CD4-positive, alpha-beta T cell (primary cell): ENCODE data around the gene PPP2R2B. TPM values are rescaled to one million over a fixed set of nuclear protein-coding genes. Genes with fewer than 3 reads are reported as not detected.

ENCODE experiments used
- ATAC-seq: fragments of 200-7000 bp; cut with Tn5 transposase; one replicate; pipeline ENCODE4 v1.10.0; 2022; ENCODE audit warnings: mild to moderate bottlenecking; ENCODE audit not compliant: poor library complexity
- CTCF ChIA-PET: fragments of 350-600 bp; sonication (Branson Sonifier 250); formaldehyde crosslinking; loops from one replicate; lab custom pipeline; 2021; ENCODE audit warnings: antibody characterized with exemption, inconsistent platforms; lab: Charles Lee
- POLR2A ChIA-PET: fragments of 350-600 bp; sonication (Branson Sonifier 250); formaldehyde crosslinking; loops from one replicate; lab custom pipeline; 2021; ENCODE audit warnings: antibody characterized with exemption, inconsistent platforms; lab: Charles Lee
- DNase-seq, 14 experiments: peaks; one replicate each; pipeline ENCODE4 v3.0.0-alpha.2; 2013 to 2020; ENCODE audit warnings: mixed read lengths in 2 of 14
- H3K27ac ChIP-seq, 2 donors: one replicate each; pipeline versions ENCODE4 v1.5.1 to v1.7.0; 2013; ENCODE audit warnings: low read length in 2 of 2, low read depth in 1 of 2, mild to moderate bottlenecking in 1 of 2
- H3K27me3 ChIP-seq, 2 experiments: 1 replicate in 1 of 2; 2 replicates in 1 of 2; pipeline versions ENCODE4 v1.6.1 to v1.7.0; 2013; ENCODE audit warnings: low read length in 2 of 2, control low read depth in 1 of 2, mild to moderate bottlenecking in 1 of 2, moderate library complexity in 1 of 2; ENCODE audit not compliant: insufficient read depth in 2 of 2, control insufficient read depth in 1 of 2
- H3K36me3 ChIP-seq: one replicate; pipeline ENCODE4 v1.6.1; 2013; ENCODE audit warnings: low read length, control low read depth; ENCODE audit not compliant: insufficient read depth
- H3K4me1 ChIP-seq: one replicate; pipeline ENCODE4 v1.6.1; 2013; ENCODE audit warnings: low read length, control low read depth; ENCODE audit not compliant: insufficient read depth
- H3K4me3 ChIP-seq: one replicate; pipeline ENCODE4 v1.5.1; 2013; ENCODE audit warnings: mild to moderate bottlenecking, low read length, moderate library complexity
- H3K9me3 ChIP-seq, 2 experiments: 1 replicate in 1 of 2; 2 replicates in 1 of 2; pipeline versions ENCODE4 v1.6.1 to v1.7.0; 2013; ENCODE audit warnings: low read length in 2 of 2, mild to moderate bottlenecking in 2 of 2, control low read depth in 1 of 2, moderate library complexity in 1 of 2; ENCODE audit not compliant: control insufficient read depth in 1 of 2, insufficient read depth in 1 of 2
- H3K27ac Mint-ChIP-seq: one replicate; pipeline ENCODE4 v1.8.0; 2020; ENCODE audit warnings: mixed read lengths
- H3K27me3 Mint-ChIP-seq: one replicate; pipeline ENCODE4 v1.8.0; 2021; ENCODE audit warnings: mixed read lengths
- H3K36me3 Mint-ChIP-seq: one replicate; pipeline ENCODE4 v1.8.0; 2021; ENCODE audit warnings: low read depth, mixed read lengths
- H3K4me1 Mint-ChIP-seq: one replicate; pipeline ENCODE4 v1.8.0; 2021; ENCODE audit warnings: low read depth, mixed read lengths
- H3K4me3 Mint-ChIP-seq: one replicate; pipeline ENCODE4 v1.8.0; 2020; ENCODE audit warnings: mild to moderate bottlenecking, mixed read lengths
- H3K9me3 Mint-ChIP-seq: one replicate; pipeline ENCODE4 v1.8.0; 2020; ENCODE audit warnings: mixed read lengths
- intact Hi-C, 2 experiments: fragments of 100-400 bp; cut with DNase I in 1 of 2; cut with micrococcal nuclease in 1 of 2; formaldehyde crosslinking; loops; one replicate each; pipeline versions ENCODE4 v1.15.1 to v1.9.0; 2023 to 2025; cut with DNase I, micrococcal nuclease
- total RNA-seq, 174 experiments: library from RNA in 2 of 174; stranded (reverse) in 2 of 174; gene quantifications; one replicate each; pipeline ENCODE4 v1.2.3 and lab custom pipeline; 2021 to 2026
- TF ChIP-seq, protein P1 (sequence below): fragments of 200-600 bp; IDR thresholded peaks from one replicate; pipeline ENCODE4 v1.8.0; 2022; ENCODE audit warnings: antibody characterized with exemption, mild to moderate bottlenecking

PPP2R2B gene
- total RNA-seq, 2 experiments from 2014 or later, result 4.1 to 4.2 TPM

GRCh38 chr5:146599261-146599660 lies 279.3 kb downstream of the PPP2R2B start:
- ATAC-seq, result no peak

DNA sequence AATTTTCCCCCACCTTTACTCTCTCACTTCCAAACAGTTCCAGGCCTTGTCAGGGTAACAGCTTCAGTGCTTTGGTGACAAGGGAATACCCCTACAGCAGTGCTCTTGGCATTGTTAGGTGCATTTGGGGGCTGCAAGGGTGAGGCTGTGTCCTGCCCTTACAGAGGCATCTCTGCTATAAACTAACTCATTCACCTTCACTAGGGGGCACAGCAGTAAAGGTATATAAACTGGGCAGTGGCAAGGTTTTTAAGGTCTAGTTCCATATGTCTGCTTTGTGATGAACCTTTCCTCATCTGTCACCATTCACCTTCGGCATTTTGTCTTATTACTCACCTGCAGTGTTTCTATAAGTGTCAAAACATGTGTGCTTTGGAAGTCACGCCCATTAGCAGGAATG lies 283.5 kb downstream of the PPP2R2B start:
- TF ChIP-seq, protein P1, sequence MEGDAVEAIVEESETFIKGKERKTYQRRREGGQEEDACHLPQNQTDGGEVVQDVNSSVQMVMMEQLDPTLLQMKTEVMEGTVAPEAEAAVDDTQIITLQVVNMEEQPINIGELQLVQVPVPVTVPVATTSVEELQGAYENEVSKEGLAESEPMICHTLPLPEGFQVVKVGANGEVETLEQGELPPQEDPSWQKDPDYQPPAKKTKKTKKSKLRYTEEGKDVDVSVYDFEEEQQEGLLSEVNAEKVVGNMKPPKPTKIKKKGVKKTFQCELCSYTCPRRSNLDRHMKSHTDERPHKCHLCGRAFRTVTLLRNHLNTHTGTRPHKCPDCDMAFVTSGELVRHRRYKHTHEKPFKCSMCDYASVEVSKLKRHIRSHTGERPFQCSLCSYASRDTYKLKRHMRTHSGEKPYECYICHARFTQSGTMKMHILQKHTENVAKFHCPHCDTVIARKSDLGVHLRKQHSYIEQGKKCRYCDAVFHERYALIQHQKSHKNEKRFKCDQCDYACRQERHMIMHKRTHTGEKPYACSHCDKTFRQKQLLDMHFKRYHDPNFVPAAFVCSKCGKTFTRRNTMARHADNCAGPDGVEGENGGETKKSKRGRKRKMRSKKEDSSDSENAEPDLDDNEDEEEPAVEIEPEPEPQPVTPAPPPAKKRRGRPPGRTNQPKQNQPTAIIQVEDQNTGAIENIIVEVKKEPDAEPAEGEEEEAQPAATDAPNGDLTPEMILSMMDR, result no peak
- Mint-ChIP-seq H3K9me3 (no peaks in the 10 kb centered on the region), H3K27ac (no peak overlapping the region), H3K4me3 (no peak overlapping the region), H3K27me3 (no peaks in the 10 kb centered on the region), H3K36me3 (no peaks in the 10 kb centered on the region), H3K4me1 (no peaks in the 10 kb centered on the region)
- DNase-seq, result no peak
- Histone ChIP-seq H3K9me3 (no peaks in the 10 kb centered on the region), H3K27me3 (no peaks in the 10 kb centered on the region), H3K36me3 (peaks cover 6% of the 10 kb centered on the region), H3K4me1 (no peaks in the 10 kb centered on the region), H3K4me3 (no peak overlapping the region), H3K27ac (no peak overlapping the region)
- ATAC-seq, result no peak
- CTCF ChIA-PET, result no interaction called here
- POLR2A ChIA-PET, result no interaction called here
- intact Hi-C loops, result no loop called here

More at GRCh38 chr5:146599261-146599660, 279.3 kb downstream of the PPP2R2B start:
- peaks cover 6% of the 10 kb centered on the region for H3K36me3 ChIP-seq
- CTCF ChIA-PET, result no interaction called here
- H3K4me3 ChIP-seq, result no peak overlapping the region
- Mint-ChIP-seq H3K36me3 (no peaks in the 10 kb centered on the region), H3K4me3 (no peak overlapping the region), H3K27me3 (no peaks in the 10 kb centered on the region), H3K4me1 (no peaks in the 10 kb centered on the region), H3K27ac (no peak overlapping the region), H3K9me3 (no peaks in the 10 kb centered on the region)
- no peaks in the 10 kb centered on the region for H3K4me1 ChIP-seq
- no peaks in the 10 kb centered on the region for H3K9me3 ChIP-seq
- DNase-seq, result no peak
- intact Hi-C loops, result no loop called here
- no peaks in the 10 kb centered on the region for H3K27me3 ChIP-seq
- TF ChIP-seq, protein P1, result no peak
- POLR2A ChIA-PET, result no interaction called here
- H3K27ac ChIP-seq, result no peak overlapping the region

- TF ChIP-seq, protein P1, result no peak
- Histone ChIP-seq H3K9me3 (no peaks in the 10 kb centered on the region), H3K27me3 (no peaks in the 10 kb centered on the region), H3K4me3 (no peak overlapping the region), H3K27ac (no peak overlapping the region), H3K4me1 (no peaks in the 10 kb centered on the region), H3K36me3 (peaks cover 3% of the 10 kb centered on the region)
- no peaks in the 10 kb centered on the region for H3K9me3 Mint-ChIP-seq
- H3K27ac Mint-ChIP-seq, result no peak overlapping the region
- DNase-seq, result no peak
- H3K4me3 Mint-ChIP-seq, result no peak overlapping the region
- H3K27me3 Mint-ChIP-seq, result no peaks in the 10 kb centered on the region
- no peak for ATAC-seq
- POLR2A ChIA-PET, result no interaction called here
- CTCF ChIA-PET, result no interaction called here
- no peaks in the 10 kb centered on the region for H3K36me3 Mint-ChIP-seq
- intact Hi-C loops, result no loop called here
- no peaks in the 10 kb centered on the region for H3K4me1 Mint-ChIP-seq
Measured at GRCh38 chr5:146592352-146592751, 286.2 kb downstream of the PPP2R2B start.
